IPS-11a (cell line): Measurements from ENCODE around the gene CCDC73.
"Not testable (repeated sequence)": the region's sequence is repeated elsewhere in the genome, so short reads cannot be mapped to it uniquely, and the experiment has no call there.

Experiments used
- H3K4me3 ChIP-seq: one replicate; pipeline ENCODE4 v1.5.1; 2013; ENCODE audit warnings: low read depth, low read length, control low read depth

The CCDC73 gene

DNA sequence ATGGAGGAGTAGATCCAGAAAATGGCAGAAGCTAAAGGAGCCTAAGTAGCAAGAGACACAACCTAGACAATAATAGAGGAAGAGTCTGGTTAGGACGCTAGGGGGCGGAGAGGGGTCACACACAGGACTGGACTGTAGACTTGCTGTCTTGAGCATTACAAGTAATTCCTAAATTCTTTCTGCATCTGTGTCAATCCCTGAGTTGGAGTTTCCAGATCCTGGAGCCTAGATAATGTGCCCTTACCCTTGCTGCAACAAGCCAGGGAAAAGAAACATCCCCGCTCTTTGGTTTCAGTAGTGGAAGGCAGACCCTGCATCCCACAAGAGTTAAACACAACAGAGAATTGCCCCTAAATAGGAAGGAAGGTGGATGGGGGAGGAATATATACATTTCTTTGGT lies 14.9 kb upstream of the CCDC73 start:
- H3K4me3 ChIP-seq = no peak overlapping the region

DNA sequence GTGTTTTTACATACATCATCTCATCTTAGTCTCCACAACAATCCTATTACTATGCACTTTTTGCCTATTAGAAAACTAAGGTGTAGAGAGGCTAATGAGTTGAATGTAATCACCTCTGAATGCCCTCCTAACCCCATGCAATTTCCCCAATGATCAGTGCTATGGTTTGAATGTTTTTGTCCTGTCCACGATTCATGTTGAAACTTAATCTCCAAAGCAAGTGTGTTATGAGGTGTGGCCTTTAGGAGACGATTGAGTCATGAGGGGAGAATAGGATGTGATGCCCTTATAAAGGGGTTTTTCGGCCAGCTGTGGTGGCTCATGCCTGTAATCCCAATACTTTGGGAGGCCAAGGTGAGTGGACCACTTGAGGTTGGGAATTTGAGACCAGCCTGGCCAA lies 2.0 kb upstream of the CCDC73 start:
- H3K4me3 ChIP-seq = no peak overlapping the region

DNA sequence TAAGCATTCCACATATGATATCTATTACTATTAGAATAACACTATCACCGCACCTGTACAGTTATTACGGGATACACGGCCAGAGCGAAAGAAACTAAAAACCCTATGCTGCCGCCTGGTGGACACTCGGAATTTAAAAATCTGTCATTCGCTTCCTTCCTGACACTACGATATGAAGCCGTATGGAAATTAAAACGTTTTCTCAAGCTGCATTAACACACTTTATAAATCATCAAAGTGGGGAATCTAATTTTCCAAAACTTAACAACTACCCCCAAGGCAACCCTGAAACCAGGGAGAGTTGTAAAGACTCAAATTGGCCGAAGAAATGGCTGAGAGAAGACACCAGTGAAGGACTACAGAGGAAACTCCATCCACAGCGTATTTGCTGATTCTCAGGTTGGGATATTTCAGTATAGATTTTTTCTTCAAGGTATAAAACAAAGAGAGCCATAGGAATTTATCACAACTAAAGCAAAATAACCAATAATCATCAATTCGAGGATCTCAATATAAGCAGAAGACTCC lies 1.4 kb downstream of the CCDC73 start:
- peak overlapping the region; percentile 13 for H3K4me3 ChIP-seq

DNA sequence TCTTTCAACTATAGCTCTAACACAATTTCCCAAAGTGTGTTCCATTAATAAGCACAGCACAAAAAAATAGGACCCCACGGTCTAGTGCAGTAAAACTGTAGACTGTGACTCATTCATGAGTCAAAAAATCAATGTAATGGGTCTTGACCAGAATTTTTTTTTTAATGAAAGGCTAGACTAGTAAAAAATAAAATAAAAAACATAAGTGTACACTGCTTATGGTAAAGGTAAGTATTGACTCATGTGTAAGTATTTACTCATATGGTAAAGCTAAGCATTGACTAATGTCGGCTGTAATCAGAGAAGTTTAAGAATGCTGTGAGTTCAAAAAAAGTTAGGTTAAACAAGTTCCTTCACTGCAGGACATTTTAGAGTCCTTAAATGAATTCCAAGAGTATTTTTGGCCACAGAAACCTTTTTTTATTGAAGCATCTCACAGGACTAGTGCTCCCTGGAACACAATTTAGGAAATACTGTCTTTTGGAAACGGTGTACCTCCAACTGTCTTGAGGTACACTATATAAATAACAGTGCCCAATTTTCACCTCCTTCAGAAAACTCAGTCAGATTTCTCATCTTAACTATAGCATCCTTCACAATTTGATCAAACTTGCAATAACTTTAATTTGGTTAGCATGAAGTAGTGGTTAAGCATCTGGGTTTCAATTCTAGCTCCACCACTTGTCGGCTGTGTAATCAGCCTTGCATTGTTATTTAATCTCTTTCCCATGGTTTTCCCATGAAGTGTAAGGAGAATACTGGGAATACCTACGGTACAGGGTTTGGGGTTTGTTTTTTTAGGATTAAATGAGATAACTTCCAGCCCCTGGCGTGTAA lies 2.1 kb downstream of the CCDC73 start:
- H3K4me3 ChIP-seq = peak overlapping the region; percentile 13

DNA sequence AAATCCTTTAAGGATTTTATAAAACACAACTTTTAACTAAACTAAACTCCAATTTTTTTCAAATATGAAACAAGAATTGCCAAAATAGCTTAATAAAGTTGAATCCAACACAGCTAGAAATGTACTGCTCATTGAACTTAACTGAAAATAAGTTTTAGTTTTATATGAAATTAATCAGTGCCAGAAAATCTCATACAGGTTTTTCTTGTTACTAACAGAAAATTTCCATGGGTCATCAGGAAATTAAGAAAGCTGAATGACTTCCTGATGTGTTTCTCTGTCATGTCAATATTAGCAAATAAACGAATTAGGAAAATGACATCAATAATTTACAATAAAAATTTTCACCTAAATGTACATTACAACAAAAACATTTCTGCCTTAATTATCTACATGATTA lies 3.5 kb downstream of the CCDC73 start:
- H3K4me3 ChIP-seq = no peak overlapping the region

DNA sequence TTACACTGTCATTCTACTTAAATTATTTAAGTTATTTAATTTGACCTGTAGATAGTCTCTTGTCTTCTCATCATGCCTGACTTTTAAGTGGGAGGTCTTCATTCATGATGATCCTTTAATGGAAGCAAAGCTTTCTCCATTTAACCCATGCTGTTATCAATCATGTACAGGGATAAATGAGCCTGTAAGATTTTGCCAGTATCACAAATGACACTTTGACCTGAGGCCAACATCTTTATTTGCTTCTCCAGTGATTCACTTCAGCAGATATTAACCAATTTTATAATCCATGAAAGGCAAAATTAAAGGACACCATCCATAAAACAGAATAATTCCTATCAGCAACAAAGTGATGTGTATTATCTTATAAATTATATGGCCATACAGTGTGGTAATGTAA lies 7.7 kb downstream of the CCDC73 start:
- no peak overlapping the region for H3K4me3 ChIP-seq

DNA sequence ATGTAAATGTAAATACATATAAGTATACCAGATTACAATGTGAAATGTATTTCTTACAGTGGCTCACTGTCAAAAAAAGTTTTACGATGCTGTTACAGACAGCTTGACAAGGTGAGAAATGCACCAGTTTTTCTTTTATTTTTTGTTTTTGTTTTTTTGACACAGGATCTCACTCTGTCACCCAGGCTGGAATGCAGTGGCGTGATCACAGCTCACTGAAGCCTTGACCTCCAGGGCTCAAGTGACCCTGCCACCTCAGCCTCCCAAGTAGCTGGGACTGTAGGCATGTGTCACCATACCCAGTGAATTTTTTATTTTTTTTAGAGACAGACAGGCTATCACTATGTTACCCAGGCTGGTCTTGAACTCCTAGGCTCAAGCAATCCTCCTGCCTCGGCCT lies 9.2 kb downstream of the CCDC73 start:
- H3K4me3 ChIP-seq = no peak overlapping the region

DNA sequence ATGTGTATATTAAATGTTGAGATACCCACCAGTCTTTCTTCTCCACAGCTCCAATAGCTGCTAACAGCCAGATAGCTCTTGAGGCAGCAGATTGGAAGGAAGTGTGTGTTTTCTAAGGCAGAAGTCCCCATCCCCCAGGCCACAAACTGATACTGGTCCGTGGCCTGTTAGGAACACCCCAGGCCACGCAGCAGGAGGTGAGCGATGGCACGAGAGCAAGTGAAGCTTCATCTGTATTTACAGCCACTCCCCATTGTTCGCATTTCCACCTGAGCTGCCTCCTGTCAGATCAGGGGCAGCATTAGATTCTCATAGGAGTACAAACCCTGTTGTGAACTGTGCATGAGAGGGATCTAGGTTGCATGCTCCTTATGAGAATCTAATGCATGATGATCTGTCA lies 12.7 kb downstream of the CCDC73 start:
- H3K4me3 ChIP-seq = no peak overlapping the region

DNA sequence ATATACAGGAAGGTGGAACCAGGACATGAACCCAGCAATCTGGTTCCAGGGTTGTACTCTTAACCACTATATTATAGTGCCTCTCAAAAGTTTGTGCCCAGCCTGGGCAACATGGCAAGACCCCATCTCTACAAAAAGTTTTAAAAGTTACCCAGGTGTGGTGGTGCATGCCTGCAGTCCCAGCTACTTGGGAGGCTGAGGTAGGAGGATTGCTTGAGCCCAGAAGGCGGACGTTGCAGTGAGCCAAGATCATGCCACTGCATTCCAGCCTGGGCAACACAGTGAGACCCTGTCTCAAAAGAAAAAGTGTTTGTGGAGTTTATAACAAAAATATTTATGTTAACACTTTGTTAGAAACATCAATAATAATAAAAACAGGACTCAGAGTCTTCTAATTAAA lies 13.6 kb downstream of the CCDC73 start:
- H3K4me3 ChIP-seq = not testable (repeated sequence)

DNA sequence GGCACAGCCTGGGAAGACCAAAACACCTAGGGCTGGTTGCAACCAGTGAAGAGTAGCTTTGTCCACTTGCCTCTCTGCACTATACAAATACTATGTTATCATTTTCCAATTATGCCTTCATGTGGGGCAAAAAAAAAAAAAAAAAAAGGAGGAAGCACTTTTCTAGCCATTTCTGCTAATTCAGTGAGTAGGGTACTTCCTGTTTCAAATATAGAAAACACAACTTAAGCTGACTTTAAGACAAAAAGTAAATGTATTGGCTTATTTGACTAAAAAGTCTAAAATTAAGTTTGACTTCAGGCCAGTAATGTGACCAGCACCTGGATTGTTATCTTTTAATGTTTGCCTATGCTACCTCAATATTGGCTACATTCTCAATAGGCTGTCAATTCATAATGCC lies 15.3 kb downstream of the CCDC73 start:
- H3K4me3 ChIP-seq = no peak overlapping the region

DNA sequence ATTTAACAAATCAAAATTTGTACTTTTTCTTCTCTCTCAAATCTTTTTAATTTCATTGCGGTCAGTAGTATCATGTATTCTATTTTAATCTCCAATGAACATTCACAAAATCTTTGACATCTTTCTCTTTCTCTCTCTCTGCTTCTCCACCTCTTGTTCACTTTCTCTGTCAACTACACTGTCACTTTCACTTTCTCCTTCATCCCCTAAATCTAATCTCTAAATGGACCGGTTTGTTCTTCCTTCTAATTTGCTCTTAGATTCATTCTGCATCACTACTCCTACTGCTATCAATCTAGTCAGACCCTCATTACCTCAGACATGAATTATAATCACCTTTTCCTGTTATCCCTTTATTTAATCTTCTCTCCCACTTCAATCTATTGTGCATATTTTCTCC lies 18.6 kb downstream of the CCDC73 start:
- no peak overlapping the region for H3K4me3 ChIP-seq

DNA sequence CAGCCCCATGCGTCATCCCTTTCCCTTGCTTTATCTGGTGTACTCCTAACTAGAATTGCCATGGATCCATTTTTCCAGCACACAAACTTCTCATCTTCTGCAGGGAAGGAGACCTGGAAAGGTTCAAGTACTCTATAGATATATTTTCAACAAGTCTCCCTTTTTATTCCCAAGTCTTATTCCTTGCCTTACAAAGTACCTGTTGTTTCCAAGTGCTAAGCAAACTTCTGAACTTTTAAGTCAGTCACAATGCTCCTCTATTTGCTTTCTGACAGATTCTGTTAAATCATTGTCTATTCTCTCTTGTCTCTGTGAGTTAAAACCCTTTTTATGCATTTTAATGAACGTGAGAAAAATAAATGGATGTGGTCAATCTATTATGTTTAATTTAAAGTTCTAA lies 20.4 kb downstream of the CCDC73 start:
- H3K4me3 ChIP-seq = no peak overlapping the region

DNA sequence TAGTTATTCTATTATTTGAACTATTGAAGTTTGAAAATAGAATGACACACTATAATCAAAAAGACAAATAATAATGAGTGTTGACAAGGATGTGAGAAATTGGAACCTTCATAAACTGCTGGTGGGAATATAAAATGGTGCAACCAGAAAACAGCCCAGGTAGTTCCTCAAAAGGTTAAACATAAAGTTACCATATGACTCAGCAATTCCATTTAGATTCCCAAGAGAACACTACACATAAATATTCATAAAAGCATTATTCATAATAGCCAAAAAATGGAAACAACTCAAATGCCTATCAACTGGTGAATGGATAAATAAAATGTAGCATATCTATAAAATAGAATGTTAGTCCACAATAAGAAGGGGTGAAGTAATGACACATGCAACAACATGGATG lies 21.7 kb downstream of the CCDC73 start:
- no peak overlapping the region for H3K4me3 ChIP-seq

DNA sequence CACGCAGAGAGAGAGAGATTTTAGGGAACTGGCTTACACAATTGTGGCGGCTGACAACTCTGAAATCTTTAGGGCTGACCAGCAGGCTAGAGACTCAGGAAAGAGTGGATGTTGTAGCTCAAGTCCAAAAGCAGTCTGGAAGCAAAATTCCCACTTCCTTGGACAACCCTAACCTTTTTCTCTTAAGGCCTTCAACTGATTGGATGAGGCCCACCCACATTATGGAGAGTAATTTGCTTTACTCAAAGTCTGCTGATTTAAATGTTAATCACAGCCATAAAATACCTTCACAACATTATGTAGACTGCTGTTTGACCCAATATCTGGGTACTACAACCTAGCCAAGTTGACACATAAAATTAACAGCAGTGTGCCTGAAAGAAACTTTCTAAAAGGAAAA lies 32.7 kb downstream of the CCDC73 start:
- H3K4me3 ChIP-seq = not testable (repeated sequence)

DNA sequence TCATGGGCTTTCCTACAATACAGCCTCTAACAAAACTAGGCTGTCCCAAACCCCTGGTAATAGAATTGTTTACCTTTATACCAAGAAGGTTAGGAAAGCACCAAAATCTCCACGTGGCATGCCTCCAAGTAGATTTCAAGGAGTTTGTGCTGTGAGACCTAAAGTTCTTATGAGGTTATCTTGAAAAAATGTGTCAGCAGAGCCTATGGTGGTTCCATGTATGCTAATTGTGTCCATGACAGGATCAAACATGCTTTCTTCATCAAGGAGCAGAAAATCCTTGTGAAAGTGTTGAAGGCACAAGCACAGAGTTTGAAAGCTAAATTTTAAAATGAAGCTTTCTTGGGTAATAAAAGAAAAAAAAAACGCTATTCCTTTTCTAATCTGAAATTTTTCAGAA lies 36.2 kb downstream of the CCDC73 start:
- H3K4me3 ChIP-seq = no peak overlapping the region

DNA sequence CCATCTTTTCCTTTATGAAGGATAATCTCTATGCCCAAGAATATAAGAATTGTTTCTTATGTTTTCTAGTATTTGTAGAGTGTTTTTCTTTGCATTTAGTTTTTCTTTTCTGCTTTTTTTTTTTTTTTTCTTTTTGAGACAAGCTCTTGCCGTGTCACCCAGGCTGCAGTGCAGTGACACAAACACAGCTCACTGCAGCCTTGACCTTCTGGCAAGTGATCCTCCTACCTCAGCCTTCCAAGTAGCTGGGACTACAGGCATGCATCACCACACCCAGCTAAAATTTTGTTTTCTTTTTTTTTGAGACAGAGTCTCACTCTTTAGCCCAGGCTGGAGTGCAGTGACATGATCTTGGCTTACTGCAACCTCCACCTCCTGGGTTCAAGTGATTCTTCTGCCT lies 41.3 kb downstream of the CCDC73 start:
- H3K4me3 ChIP-seq = not testable (repeated sequence)

DNA sequence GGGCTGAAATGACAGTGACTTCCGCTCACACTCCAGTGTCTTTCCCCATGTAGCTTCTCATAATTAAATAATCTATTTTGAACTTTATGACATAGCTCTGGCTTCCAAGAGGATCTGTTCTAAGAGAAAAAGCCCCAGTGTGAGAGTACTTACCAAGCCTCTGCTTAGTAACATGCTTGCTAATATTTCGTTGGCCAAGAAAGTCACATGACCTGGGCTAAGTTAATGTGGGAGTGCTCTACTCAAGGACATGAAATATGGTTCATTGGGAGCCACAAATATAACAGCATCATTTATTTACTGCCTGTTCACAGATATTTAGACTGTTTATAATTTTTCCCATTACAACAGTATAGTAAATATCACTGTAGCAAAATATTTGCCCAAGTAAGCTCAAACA lies 42.5 kb downstream of the CCDC73 start:
- no peak overlapping the region for H3K4me3 ChIP-seq

DNA sequence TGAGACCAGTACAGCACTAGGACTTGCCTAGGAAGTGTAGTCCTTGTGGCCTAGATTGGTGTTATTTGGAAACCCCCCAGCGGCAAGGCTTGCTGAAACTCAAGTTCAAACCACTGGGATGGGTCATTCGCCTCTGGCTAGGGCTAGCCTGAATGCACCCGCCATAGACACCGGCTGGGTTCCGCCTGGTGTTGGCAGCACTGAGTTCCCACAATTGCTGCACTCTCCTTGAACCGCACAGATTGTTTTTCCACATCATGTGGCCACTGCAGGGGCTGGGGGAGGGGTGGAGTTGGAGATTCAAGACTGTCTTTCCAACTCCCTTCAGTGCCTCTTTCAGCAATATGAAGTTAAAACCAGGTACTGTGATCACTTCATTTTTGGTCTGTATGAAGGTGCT lies 43.1 kb downstream of the CCDC73 start:
- no peak overlapping the region for H3K4me3 ChIP-seq

DNA sequence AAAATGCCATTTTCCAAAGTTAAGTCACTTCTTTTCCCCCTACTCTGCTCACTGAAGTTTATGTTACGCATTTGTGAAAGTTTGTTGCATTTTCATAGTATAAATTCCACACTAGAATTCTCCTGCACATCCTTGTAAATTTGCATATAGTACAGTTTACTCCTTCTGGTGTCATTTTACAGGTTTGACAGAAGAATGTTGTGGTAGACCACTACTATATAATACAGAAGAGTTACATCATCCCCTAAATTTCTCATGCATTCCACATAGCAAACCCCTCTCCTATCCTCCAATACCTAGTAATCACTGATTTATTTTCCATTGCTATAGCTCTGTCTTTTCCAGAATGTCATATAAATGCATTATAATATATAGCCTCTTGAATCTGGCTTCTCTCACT lies 64.5 kb downstream of the CCDC73 start:
- H3K4me3 ChIP-seq = no peak overlapping the region

DNA sequence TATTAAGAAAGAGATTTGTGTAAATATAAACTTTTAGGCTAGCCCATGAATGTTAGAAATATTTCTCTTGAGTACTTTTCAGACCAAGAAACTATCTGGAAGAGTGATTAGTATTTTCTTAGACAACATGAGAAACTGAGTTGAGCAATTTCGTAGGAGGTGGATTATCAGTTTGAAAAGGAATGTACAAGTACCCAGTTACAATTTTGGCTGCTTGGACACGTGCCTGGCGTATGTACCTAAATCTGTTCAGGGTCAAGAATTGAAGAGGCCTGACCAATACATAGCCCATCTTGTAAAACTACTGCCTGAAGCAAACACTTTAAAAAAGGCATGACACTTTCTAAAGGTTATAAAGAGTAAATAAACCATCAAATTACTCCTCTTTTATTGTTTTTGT lies 71.1 kb downstream of the CCDC73 start:
- H3K4me3 ChIP-seq = no peak overlapping the region

DNA sequence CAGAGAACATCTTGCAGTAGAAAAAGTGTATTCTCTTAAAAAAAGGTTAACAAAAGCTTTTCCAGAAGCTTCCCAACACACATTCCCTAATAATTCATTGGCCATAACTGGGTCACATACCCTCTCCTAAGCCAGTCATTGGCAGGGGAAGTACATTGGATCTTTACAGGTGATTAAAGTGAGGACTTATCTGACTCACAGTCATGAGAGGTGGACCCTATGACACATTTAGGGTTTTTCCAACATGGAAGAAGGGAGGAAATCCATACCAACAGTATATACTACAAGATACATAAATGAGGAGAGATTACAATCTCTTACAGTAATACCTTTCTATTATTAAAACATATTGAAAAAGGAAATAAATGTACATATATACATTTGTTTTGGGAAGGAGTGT lies 72.2 kb downstream of the CCDC73 start:
- no peak overlapping the region for H3K4me3 ChIP-seq

DNA sequence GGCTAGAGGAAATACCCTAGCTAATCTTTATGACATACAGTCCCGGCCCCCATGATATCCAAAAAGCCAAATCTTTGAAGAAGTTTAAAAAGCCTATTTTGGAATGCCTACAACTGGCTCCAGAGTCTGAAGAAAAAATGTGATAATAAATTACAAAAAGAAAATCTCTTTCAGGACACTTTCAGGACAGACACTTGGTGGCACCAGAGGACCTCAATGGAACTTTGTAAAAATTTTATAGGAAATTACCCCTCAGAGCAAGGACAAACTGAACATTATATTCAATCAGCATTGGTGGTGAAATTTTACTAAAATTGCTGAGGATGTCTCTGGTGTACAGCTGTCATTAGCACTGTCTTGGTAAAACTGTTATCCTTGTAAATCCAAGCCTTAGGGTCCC lies 81.0 kb downstream of the CCDC73 start:
- H3K4me3 ChIP-seq = no peak overlapping the region

DNA sequence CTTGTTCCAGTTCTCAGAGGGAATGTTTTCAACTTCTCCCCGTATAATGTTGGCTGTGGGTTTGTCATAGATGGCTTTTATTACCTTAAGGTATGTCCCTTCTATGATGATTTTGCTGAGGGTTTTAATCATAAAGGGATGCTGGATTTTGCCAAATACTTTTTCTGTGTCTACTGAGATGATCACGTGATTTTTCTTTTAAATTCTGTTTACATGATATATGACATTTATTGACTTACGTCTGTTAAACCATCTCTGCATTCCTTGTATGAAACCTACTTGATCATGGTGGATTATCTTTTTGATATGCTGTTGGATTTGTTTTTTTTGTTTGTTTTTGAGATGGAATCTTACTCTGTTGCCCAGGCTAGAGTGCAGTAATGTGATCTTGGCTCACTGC lies 85.5 kb downstream of the CCDC73 start:
- H3K4me3 ChIP-seq = not testable (repeated sequence)
